ENCODE measurements around the gene CTSV. TPM values are rescaled to one million over a fixed set of nuclear protein-coding genes. Genes with fewer than 3 reads are reported as not detected.
"Not testable (repeated sequence)": the region's sequence is repeated elsewhere in the genome, so short reads cannot be mapped to it uniquely, and the experiment has no call there.

CTSV gene
- total and polyA plus RNA-seq, 10 donors: 0.06 to 0.30 (median 0.13) TPM; not detected in 4

DNA sequence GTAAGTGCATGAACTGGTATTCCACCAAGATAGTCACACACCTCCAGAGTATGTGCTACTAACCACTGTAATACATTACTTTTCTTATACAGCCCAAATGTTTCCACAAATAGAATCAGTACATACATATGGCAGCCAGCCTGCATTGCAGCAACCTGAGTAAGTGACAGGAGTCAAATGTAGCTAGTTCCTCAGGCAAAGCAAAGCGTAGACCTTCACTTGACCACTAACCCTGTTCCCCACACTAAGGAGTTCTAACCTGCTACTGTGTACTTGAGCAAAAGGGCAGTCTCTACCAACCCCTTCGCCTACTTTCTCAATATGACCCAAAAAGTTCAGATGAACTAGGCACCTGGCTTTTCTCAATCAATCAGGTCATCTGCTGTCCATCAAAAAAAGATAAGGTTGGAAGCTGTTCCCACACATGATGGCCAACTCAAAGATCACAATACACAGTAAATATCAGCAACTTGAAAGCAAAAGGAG lies 44.4 kb downstream of the CTSV start:
- H3K27me3 ChIP-seq (replicated peaks in 1 of 7); H3K9me3 ChIP-seq; H3K27ac ChIP-seq; H3K4me3 ChIP-seq; H3K36me3 ChIP-seq; DNase-seq; intact Hi-C loops (cut with DNase I; ENCODE audit: low total_unique reads): not testable (repeated sequence)
- H3K4me1 ChIP-seq: peaks cover 0 to 25% (median 0%) of the 10 kb centered on the region in 6 donors
- no CpG with 5 or more reads among the region's 2 CpGs for WGBS, 5 donors

DNA sequence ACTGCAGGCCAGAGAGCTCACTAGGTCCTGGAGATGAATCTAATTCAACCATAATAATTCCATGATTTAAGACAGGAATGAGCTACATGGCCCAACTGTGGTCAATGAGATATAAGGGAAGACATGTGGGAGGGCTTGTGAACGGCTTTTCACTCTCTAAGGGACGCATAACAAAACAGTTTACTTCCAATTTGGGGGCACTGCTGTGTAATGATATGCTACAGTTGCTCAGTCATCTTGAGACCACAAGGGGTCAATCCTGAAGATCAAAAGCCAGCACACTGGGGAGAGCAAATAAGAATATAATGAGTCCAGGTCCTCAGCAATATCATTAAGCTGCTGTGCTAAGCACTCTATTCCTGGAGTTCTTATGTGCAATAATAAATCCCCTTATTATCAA lies 46.6 kb downstream of the CTSV start:
- H3K36me3 ChIP-seq; H3K27ac ChIP-seq; DNase-seq; H3K4me3 ChIP-seq; intact Hi-C loops (cut with DNase I; ENCODE audit: low total_unique reads); H3K9me3 ChIP-seq; H3K27me3 ChIP-seq (replicated peaks in 1 of 7): not testable (repeated sequence)
- peaks cover 0 to 20% (median 0%) of the 10 kb centered on the region in 6 donors for H3K4me1 ChIP-seq
- WGBS, 5 donors: 69 to 91% (median 80%) methylated on average over 2 of the region's 2 CpGs

DNA sequence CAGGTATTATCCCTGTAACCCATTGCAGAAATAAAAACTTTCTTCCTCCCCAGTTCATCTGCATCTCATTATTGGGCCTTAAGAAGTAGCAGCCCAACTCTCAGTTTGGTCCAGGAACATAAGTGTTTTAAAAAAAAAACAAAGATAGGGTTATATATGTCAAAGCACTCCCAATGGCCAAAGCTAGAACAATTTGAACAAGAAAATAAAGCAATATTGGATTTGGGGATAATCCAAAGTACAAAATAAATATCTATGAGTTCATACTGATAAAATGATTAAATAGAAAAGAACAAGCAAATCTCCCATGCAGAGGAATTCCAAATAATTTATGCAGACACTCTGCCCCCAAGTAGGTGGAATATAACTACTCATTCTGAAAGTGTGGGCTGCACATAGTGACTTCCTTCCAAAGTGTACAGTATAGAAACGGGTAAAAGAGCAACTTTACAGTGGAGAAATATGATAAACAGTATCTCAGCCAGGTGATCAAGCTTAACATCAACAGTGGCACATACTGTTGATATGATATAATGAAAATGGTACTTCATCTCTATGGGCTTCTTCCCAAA lies 49.1 kb downstream of the CTSV start:
- intact Hi-C loops (cut with DNase I; ENCODE audit: low total_unique reads); H3K36me3 ChIP-seq; H3K27ac ChIP-seq; H3K27me3 ChIP-seq (replicated peaks in 1 of 7); DNase-seq; H3K9me3 ChIP-seq; H3K4me3 ChIP-seq: not testable (repeated sequence)
- WGBS, 5 donors: 43 to 64% (median 54%) methylated on average over 1 of the region's 1 CpG
- H3K4me1 ChIP-seq: peaks cover 0 to 16% (median 0%) of the 10 kb centered on the region in 6 donors

DNA sequence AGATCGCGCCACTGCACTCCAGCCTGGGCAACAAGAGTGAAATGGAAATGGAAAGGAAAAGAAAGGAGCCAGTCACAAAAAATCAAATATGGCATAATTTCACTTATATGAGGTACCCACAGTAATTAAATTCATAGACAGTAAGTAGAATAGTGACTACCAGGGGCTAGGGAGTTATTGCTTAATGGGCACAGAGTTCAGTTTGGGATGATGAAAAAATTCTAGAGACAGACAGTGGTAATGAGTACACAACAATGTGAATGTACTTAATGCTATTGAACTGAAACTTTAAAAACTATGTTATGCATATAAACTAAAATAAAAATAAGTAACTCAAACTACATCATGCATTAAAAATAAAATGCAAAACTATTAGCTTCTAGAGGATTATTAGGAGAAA lies 54.1 kb downstream of the CTSV start:
- intact Hi-C loops (cut with DNase I; ENCODE audit: low total_unique reads); H3K36me3 ChIP-seq: not testable (repeated sequence)
- 94 to 100% (median 97%) methylated on average over 2 of the region's 2 CpGs for WGBS, 5 donors

DNA sequence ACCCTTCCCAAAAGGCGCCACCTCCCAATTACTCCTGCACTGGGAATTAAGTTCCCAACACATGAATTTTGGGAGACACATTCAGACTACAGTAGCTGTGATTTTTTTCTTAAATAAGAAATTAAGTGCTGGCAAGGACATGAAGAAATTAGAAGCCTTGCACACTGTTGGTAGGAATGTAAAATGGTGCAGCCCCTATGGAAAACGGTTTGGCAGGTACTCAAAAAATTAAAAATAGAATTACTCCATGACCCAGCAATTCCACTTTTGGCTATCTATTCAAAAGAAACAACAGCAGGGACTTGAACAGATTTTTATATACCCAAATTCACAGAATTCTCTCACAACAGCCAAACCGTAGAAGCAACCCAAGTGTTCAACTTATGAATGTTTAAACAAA lies 54.8 kb downstream of the CTSV start:
- DNase-seq; H3K4me1 ChIP-seq; H3K27ac ChIP-seq; H3K27me3 ChIP-seq (replicated peaks in 1 of 7); H3K36me3 ChIP-seq; H3K4me3 ChIP-seq; H3K9me3 ChIP-seq; intact Hi-C loops (cut with DNase I; ENCODE audit: low total_unique reads): not testable (repeated sequence)
- WGBS, 5 donors: 87 to 94% (median 92%) methylated on average over 2 to 3 of the region's 3 CpGs

More for the DNA sequence above, 54.1 kb downstream of the CTSV start:
- not testable (repeated sequence) for DNase-seq; H3K4me3 ChIP-seq; H3K27me3 ChIP-seq (replicated peaks in 1 of 7); H3K4me1 ChIP-seq; H3K27ac ChIP-seq; H3K9me3 ChIP-seq

DNA sequence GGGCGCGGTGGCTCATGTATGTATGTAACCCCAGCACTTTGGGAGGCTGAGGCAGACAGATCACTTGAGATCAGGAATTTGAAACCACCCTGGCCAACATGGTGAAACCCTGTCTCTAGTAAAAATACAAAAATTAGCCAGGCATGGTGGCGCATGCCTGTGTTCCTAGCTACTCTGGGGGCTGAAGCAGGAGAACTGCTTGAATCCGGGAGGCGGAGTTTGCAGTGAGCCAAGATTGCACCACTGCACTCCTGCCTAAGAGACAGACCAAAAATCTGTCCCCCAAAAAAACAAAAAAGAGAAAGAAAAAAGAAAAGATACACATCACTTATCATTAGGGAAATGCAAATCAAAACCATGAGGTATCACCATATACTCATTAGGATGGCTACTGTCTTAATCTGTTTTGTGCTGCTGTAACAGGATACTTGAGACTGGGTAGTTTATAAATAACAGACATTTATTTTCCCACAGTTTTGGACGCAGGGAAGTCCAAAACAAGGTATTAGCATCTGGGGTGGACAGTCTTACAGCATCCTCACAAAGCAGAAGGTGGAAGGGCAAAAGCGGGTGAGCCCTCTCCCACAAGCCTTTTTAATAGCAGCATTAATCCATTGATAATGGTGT lies 55.3 kb downstream of the CTSV start:
- intact Hi-C loops (cut with DNase I; ENCODE audit: low total_unique reads); H3K4me3 ChIP-seq; DNase-seq; H3K4me1 ChIP-seq; H3K27ac ChIP-seq; H3K9me3 ChIP-seq; H3K36me3 ChIP-seq; H3K27me3 ChIP-seq (replicated peaks in 1 of 7): not testable (repeated sequence)
- 89 to 98% (median 97%) methylated on average over 7 of the region's 7 CpGs for WGBS, 5 donors

Other genes starting within 250 kb of the CTSV start
- 10 to 100 TPM in 2 of 7 donors, 1 to 10 TPM in 5; 6.2 to 18.0 (median 8.2) TPM for gene ZNF782, start 184.6 kb downstream of the CTSV start, total RNA-seq
- gene ZNF782, start 184.6 kb downstream of the CTSV start, polyA plus RNA-seq: 1 to 10 TPM; 1.7 to 1.9 (median 1.7) TPM
- gene NUTM2G, start 110.3 kb downstream of the CTSV start, total RNA-seq: not detected
- gene NUTM2G, start 110.3 kb downstream of the CTSV start, polyA plus RNA-seq: not detected